ENCODE data around the gene SDF4. TPM values are rescaled to one million over a fixed set of nuclear protein-coding genes. Genes with fewer than 3 reads are reported as not detected.

The SDF4 gene
- total RNA-seq, 1 experiment from 2014 or later = 139 TPM

- intact Hi-C loops (cut with micrococcal nuclease; ENCODE audit: unreplicated experiment) = no loop called here
- TF ChIP-seq EZH2 (IDR thresholded peaks at IDR 0.05; ENCODE audit: low read depth) = no peak
- TF ChIP-seq, protein P1, sequence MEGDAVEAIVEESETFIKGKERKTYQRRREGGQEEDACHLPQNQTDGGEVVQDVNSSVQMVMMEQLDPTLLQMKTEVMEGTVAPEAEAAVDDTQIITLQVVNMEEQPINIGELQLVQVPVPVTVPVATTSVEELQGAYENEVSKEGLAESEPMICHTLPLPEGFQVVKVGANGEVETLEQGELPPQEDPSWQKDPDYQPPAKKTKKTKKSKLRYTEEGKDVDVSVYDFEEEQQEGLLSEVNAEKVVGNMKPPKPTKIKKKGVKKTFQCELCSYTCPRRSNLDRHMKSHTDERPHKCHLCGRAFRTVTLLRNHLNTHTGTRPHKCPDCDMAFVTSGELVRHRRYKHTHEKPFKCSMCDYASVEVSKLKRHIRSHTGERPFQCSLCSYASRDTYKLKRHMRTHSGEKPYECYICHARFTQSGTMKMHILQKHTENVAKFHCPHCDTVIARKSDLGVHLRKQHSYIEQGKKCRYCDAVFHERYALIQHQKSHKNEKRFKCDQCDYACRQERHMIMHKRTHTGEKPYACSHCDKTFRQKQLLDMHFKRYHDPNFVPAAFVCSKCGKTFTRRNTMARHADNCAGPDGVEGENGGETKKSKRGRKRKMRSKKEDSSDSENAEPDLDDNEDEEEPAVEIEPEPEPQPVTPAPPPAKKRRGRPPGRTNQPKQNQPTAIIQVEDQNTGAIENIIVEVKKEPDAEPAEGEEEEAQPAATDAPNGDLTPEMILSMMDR (conservative IDR thresholded peaks at IDR 0.05) = no peak
- BruUV-seq (replicated peaks) = no TSS peak
Observed at GRCh38 chr1:1212780-1213344, 18.9 kb downstream of the SDF4 start.

GRCh38 chr1:1211541-1212441 lies 20.0 kb downstream of the SDF4 start:
- POLR2A ChIA-PET (ENCODE audit: unreplicated experiment) = no interaction called here
- H3K27me3 ChIP-seq (ENCODE audit: insufficient read depth, low read depth) = no peaks in the 10 kb centered on the region
- no peak overlapping the region for H3K27ac ChIP-seq
- H3K4me1 ChIP-seq (replicated peaks; ENCODE audit: insufficient read depth) = peaks cover 11% of the 10 kb centered on the region
- no peaks in the 10 kb centered on the region for H3K79me2 ChIP-seq (ENCODE audit: low read depth)
- CTCF ChIA-PET = no interaction called here
- H3K4me2 ChIP-seq = no peak overlapping the region
- no peaks in the 10 kb centered on the region for H3K36me3 ChIP-seq (ENCODE audit: low read depth)
- H4K20me1 ChIP-seq (ENCODE audit: insufficient read depth) = 0 out of 2 replicates have a peak, but pooled peaks cover 4% of the 10 kb centered on the region
- no peak for DNase-seq
- no peaks in the 10 kb centered on the region for H3K9me2 ChIP-seq (ENCODE audit: insufficient read depth)
- H2AFZ ChIP-seq = no peak overlapping the region
- no peaks in the 10 kb centered on the region for H3K9me3 ChIP-seq (ENCODE audit: insufficient read depth, low read depth)
- no peak overlapping the region for H3K4me3 ChIP-seq
- BruUV-seq (replicated peaks) = no TSS peak
- TF ChIP-seq, protein P1 (conservative IDR thresholded peaks at IDR 0.05) = no peak
- no peak for TF ChIP-seq EZH2 (IDR thresholded peaks at IDR 0.05; ENCODE audit: low read depth)
- H3F3A ChIP-seq (ENCODE audit: insufficient read depth, low read depth) = peaks cover 7% of the 10 kb centered on the region; the same call in 1 of the 2 replicates
- intact Hi-C loops (cut with micrococcal nuclease; ENCODE audit: unreplicated experiment) = no loop called here

More at GRCh38 chr1:1212780-1213344, 18.9 kb downstream of the SDF4 start:
- ChIA-PET POLR2A (ENCODE audit: unreplicated experiment) (no interaction called here), CTCF (no interaction called here)
- Histone ChIP-seq H3K36me3 (ENCODE audit: low read depth) (no peaks in the 10 kb centered on the region), H3K9me2 (ENCODE audit: insufficient read depth) (no peaks in the 10 kb centered on the region), H3F3A (ENCODE audit: insufficient read depth, low read depth) (peaks cover under 1% of the 10 kb centered on the region; the same call in 1 of the 2 replicates), H3K79me2 (ENCODE audit: low read depth) (no peaks in the 10 kb centered on the region), H2AFZ (no peak overlapping the region), H3K4me2 (no peak overlapping the region), H3K27ac (no peak overlapping the region), H3K4me1 (replicated peaks; ENCODE audit: insufficient read depth) (peaks cover 8% of the 10 kb centered on the region), H3K9me3 (ENCODE audit: insufficient read depth, low read depth) (no peaks in the 10 kb centered on the region), H3K4me3 (no peak overlapping the region), H4K20me1 (ENCODE audit: insufficient read depth) (0 out of 2 replicates have a peak, but pooled peaks cover 4% of the 10 kb centered on the region), H3K27me3 (ENCODE audit: insufficient read depth, low read depth) (no peaks in the 10 kb centered on the region)
- no peak for DNase-seq

GRCh38 chr1:1210726-1211540 lies 20.9 kb downstream of the SDF4 start:
- ChIA-PET CTCF (no interaction called here), POLR2A (ENCODE audit: unreplicated experiment) (no interaction called here)
- no peak for DNase-seq
- intact Hi-C loops (cut with micrococcal nuclease; ENCODE audit: unreplicated experiment) = no loop called here
- TF ChIP-seq, protein P1 (conservative IDR thresholded peaks at IDR 0.05) = no peak
- TF ChIP-seq EZH2 (IDR thresholded peaks at IDR 0.05; ENCODE audit: low read depth) = no peak
- Histone ChIP-seq H3K27me3 (ENCODE audit: insufficient read depth, low read depth) (no peaks in the 10 kb centered on the region), H4K20me1 (ENCODE audit: insufficient read depth) (0 out of 2 replicates have a peak, but pooled peaks cover 4% of the 10 kb centered on the region), H3K4me2 (no peak overlapping the region), H2AFZ (no peak overlapping the region), H3K27ac (no peak overlapping the region), H3K79me2 (ENCODE audit: low read depth) (no peaks in the 10 kb centered on the region), H3K4me3 (no peak overlapping the region), H3K36me3 (ENCODE audit: low read depth) (no peaks in the 10 kb centered on the region), H3K9me2 (ENCODE audit: insufficient read depth) (no peaks in the 10 kb centered on the region), H3F3A (ENCODE audit: insufficient read depth, low read depth) (peaks cover 7% of the 10 kb centered on the region; the same call in 1 of the 2 replicates), H3K9me3 (ENCODE audit: insufficient read depth, low read depth) (no peaks in the 10 kb centered on the region), H3K4me1 (replicated peaks; ENCODE audit: insufficient read depth) (peaks cover 11% of the 10 kb centered on the region)
- no TSS peak for BruUV-seq (replicated peaks)
